Measurements from ENCODE around the gene MORN4.
"Not testable (repeated sequence)": the region's sequence is repeated elsewhere in the genome, so short reads cannot be mapped to it uniquely, and the experiment has no call there.

Gene MORN4

DNA sequence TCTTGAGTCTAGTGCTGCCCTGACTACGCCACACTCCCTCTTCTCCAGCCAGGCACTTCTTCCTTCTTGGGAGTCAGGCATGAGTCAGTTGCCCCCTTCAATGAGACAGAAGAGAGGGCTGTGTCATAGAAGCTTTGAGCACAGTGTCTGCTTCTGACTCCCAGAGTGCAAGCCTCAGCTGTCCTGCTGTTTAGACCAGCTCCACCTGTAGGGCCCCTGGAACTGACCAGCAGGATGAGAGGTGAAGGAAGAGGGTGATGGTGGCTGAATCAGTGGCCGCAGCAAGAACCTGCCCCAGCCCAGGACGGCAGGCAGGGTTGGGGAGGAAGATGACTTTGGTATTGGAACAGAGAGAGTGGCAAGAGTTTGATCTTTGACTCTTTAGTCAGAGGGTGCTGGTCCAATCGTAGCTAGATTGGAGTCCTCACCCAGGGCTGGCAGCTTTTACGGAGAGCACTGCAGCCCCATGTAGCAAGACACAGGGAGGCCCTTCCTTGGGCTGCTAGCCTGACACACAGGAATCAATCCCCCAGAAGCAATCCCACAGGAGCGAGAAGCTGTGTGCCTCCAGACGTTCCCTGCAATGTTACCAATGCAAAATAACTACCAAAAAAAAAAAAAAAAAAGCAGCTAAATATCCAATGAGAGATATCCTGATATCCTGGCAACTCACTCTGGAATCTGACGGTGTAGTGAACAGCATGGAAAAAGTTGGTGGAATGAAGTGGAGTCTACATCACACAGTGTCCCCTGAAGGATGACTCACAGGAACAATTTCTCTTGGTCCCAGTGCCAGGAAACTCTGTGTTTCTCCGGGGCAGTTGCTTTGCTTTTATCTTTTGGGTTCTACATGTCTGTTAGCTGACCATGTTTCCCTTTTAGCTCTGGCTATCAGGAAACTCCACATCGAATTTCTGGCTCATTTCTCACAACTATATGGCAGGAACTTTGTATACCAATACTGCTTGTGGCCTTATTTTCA is 36.9 kb downstream of the MORN4 start:
- peak; percentile 17 for DNase-seq (ENCODE audit: low spot score)

DNA sequence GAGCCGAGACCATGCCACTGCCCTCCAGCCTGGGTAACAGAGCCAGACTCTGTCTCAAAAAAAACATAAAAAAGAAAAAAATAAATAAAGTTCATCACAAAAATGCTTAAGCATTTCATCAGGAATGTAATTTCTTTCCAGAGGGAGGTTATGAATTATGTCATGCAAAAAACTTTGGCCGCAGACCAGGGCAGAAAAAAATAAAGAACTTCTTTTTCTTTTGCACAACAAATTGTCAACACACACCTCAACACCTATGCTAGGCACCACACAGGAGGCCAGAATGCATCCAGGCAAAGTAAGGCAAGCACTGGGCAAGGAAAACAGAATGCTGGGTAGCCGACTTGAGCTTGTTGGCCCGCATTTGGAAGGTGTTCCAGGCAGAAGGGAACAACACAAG is 39.9 kb downstream of the MORN4 start:
- no peak for DNase-seq (ENCODE audit: low spot score)

- no peak for DNase-seq (ENCODE audit: low spot score)
These were observed 42.4 kb downstream of the MORN4 start for GRCh38 chr10:97590748-97591495.

GRCh38 chr10:97590082-97590747 is 43.1 kb downstream of the MORN4 start:
- DNase-seq (ENCODE audit: low spot score) = no peak

- no peak for DNase-seq (ENCODE audit: low spot score)
These were observed 43.8 kb downstream of the MORN4 start, which contains the start of gene C10orf62 for GRCh38 chr10:97589479-97589878. C10orf62 (plus strand) TSS chr10:97589721; CDS start chr10:97589898, 177 bp downstream.

DNA sequence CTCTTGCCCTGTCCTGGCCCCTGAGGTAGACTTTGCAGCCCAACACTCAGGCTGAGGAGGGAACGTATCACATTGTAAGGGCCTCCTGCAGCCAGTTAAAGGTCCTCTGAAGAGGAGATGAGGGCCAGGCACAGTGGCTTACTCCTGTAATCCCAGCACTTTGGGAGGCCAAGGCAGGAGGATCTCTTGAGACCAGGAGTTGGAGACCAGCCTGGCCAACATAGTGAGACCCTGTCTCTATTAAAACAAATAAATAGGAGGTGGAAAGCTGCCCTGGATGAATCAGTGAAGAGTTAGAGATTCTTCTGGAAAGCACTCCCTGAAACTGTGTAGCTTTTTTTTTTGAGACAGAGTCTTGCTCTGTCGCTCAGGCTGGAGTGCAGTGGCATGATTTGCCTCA is 46.1 kb downstream of the MORN4 start:
- no peak for DNase-seq (ENCODE audit: low spot score)

DNA sequence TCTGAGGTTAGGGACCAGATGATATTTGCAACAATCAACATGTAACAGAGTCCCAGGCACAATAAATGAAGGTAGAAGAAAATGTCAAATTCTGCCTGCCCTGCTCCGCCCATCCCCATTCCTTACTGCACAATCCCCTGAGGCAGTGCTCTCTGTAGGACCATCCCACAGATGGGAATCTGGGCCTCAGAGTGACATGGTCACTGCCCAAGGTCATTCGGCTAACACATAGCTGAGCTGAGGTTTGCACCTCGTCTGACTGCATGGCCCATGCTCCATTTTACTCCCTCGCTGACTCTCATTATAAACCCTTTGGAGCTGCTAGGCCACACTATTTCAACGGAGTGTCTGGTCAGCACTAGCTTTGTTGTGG is 47.9 kb downstream of the MORN4 start:
- no peak for DNase-seq (ENCODE audit: low spot score)

DNA sequence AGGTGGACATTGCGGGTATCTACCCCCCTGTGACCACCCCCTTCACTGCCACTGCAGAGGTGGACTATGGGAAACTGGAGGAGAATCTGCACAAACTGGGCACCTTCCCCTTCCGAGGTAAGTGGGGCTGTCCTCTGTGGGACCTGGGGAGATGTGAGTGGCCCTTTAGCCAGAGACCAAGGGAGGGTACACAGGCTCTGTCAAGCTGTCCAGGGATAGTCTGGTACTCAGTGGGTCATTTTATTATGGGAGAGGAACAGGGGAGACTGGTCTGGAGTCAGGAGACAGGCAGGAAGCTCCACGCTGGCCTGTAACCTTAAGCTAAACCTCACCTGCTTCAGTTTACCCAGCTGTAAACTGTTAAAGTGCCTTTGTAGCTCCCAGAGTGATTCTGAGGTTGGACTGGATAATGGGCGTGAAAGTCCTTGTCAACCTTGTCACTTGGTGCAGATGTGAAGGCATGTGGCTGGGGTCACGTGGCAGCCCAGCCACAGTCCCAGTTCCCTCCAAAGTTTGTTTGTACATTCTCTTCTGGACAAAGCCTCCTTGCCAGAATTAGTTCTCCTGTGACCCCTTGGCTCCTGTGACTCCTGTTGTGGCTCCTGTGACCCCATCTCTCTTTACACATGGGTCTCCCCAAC is 48.4 kb downstream of the MORN4 start:
- DNase-seq (ENCODE audit: low spot score) = no peak

- DNase-seq (ENCODE audit: low spot score) = peak; percentile 31
These were observed 49.1 kb downstream of the MORN4 start, which contains the start of gene HOGA1 for GRCh38 chr10:97584060-97584797. HOGA1 (plus strand) TSS chr10:97584389; CDS start chr10:97584704, 315 bp downstream.

- no peak for DNase-seq (ENCODE audit: low spot score)
These were observed 49.8 kb downstream of the MORN4 start for GRCh38 chr10:97583476-97583875.

GRCh38 chr10:97582169-97582568 is 51.1 kb downstream of the MORN4 start:
- no peak for DNase-seq (ENCODE audit: low spot score)

DNA sequence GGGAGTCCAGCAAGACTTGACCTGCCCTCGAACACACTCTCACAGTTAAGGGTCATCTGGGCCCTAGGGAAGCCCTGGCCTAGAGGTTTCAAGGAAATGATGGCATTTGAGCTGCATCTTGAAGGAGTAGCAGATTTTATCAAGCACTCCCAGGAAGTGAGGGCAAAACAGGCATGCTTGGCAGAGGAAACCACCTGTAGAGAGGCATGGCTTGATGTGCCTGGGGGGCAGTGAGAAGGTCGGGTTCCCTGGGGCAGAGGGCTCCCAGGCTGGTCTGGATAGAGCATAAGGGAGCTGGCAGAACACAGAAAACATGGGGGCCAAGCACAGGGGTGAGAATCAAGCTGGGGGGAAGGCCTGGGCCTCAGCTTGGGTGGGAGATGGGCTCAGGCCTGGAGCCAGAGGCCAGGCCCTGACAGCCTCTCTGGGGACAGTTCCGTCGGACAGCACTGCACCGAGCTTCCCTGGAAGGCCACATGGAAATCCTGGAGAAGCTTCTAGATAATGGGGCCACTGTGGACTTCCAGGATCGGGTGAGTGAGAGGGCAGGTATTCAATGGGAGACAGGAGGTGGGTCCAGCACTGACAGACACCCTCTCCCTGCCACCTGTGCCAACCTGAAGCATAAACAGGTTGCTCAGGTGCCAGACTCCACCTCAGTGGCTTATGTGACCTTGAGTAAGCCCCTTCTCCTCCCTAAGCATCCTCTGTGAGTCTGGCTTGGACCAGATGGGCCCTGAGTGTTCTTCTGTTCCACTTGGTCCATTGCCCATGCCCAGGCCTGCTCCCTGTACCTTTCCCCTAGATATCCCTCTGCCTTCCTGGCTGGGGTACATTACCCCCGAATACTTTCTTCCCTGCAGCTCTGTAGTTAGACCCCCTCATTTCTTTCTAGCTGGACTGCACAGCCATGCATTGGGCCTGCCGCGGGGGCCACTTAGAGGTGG is 52.6 kb downstream of the MORN4 start:
- no peak for DNase-seq (ENCODE audit: low spot score)

DNA sequence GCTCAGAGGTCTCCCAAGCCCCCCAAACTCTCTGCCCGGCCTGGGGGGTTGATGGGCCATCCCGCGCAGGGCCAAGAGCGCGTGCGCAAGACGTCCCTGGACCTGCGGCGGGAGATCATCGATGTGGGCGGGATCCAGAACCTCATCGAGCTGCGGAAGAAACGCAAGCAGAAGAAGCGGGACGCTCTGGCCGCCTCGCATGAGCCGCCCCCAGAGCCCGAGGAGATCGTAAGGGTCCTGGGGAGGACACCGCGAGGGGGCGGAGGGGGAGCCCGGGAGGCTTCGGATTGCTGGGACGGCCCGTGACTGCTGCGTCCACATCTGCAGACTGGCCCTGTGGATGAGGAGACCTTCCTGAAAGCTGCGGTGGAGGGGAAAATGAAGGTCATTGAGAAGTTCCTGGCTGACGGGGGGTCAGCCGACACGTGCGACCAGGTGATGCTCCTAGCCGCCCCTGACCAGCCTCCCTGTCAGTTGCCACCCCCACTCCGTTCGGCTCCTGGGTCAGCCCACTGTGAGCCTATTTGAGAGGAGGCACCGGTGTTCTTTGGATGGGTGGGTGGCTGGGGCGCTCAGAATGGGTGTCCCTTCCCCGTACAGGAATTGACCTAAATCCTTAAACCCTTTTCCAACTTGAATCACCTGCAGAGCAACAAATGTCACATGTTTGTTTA is 55.0 kb downstream of the MORN4 start:
- no peak for DNase-seq (ENCODE audit: low spot score)

DNA sequence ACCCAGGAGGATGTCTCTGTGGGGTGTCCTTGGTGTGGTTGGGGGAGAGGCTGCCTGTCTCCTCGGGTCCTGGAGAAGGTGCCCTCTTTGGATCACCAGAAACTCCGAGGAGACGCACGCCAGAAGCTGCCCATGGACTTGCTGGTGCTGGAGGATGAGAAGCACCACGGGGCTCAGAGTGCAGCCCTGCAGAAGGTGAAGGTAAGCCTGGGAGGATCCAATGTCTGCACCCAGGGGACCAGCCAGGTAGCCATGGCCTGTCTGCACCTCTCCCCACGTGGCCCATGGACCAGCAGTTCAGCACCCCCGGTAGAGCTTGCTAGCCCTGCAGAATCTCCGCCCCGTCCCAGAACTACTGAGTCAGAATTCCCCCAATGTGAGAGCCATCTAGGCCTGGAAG is 55.6 kb downstream of the MORN4 start:
- no peak for DNase-seq (ENCODE audit: low spot score)

DNA sequence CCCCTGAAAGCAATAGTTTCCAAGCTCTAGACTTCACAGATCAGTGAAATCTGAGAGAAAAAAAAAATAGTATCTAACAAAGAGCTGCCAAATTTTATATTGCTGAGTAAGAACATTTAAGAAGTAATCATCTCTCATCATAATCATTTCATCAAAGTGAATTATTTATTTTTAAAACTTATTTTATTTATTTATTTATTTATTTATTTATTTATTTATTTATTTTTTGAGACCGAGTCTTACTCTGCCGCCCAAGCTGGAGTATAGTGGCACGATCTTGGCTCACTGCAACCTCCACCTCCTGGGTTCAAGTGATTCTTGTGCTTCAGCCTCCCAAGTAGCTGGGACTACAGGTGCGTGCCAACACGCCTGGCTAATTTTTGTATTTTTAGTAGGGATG is 56.8 kb downstream of the MORN4 start:
- DNase-seq (ENCODE audit: low spot score) = not testable (repeated sequence)

- no peak for DNase-seq (ENCODE audit: low spot score)
These were observed 58.1 kb downstream of the MORN4 start for GRCh38 chr10:97575127-97575668.

DNA sequence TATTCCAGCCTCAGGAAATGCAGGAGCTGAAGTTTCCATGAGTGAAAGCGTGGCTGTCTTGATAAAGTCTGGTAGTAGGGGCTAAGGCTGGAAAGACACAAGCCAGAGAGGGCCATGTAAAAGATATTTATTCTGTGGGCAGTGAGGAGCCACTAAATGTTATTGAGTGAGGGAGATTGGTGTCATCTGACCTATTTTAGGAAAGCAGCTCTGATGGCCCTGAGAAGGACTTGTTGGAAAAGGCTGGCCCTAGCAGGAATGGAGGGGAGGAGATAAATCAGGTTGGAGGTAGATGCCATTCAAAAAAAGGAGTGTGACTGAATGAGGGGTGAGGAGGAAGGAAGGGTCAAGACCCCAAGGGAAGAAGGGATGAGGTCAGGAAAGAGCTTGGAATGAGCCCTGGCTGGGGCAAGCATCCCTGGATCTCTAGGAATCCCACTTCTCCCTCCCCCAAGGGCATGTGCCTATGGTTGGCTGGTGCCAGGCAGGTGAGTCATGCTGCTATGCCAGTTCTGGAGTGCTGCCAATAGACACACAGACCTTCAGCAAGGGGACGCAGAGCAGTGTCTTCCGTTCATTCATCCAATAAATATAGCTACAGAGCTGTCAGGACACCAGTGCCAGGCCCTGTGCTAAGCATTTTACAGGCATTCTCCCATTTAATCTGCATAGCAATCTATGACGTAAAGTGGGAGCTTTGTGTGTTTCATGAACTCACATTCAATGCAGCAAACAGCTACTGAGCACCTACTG is 58.8 kb downstream of the MORN4 start:
- peak; percentile 88 for DNase-seq (ENCODE audit: low spot score)

DNA sequence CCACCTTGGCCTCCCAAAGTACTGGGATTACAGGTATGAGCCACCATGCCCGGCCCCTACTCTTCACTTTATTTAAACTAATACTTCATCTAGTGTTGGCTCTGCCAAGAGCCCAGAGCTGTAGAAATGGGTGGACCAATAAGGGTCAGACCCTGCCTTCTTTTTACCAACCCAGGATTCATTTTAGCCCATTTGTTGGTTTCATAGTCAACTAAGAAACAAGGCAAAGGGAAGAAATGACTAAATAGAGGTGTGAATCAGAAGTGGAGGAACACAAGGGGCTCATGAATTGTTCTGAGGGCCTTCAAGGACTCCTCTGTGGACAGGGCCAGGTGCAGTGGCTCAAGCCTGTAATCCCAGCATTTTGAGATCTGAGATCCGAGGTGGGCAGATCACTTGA is 59.6 kb downstream of the MORN4 start:
- no peak for DNase-seq (ENCODE audit: low spot score)
